GM23338 (cell line): ENCODE results near the gene GGNBP2.

Experiments used
- CREB1 ChIP-seq: fragments of 250-450 bp; sonication (Bioruptor Pico); IDR thresholded peaks from 2 replicates; pipeline ENCODE4 v1.5.0; 2020; ENCODE audit warnings: low read depth, mild to moderate bottlenecking, moderate library complexity
- EZH2 ChIP-seq: fragments of 200-600 bp; sonication (generic); IDR thresholded peaks from one replicate; pipeline ENCODE4 v1.8.0; 2017; ENCODE audit warnings: antibody characterized with exemption, mild to moderate bottlenecking, low read depth; ENCODE audit not compliant: unreplicated experiment
- EZH2phosphoT487 ChIP-seq: fragments of 200-600 bp; sonication (generic); IDR thresholded peaks from one replicate; pipeline ENCODE4 v1.8.1; 2018; ENCODE audit warnings: antibody characterized with exemption; ENCODE audit not compliant: unreplicated experiment
- JUNB ChIP-seq: IDR thresholded peaks from one replicate; pipeline ENCODE4 v1.6.1; 2016; ENCODE audit warnings: antibody characterized with exemption; ENCODE audit not compliant: unreplicated experiment
- NANOG ChIP-seq: IDR thresholded peaks from 2 replicates; pipeline ENCODE4 v1.6.1; 2016; ENCODE audit warnings: antibody characterized with exemption, borderline replicate concordance
- POLR2AphosphoS5 ChIP-seq: IDR thresholded peaks from 2 replicates; pipeline ENCODE4 v1.6.1; 2016; ENCODE audit warnings: antibody characterized with exemption, low read depth
- ZNF114 ChIP-seq: fragments of 250-450 bp; sonication (Bioruptor Pico); IDR thresholded peaks from 2 replicates; pipeline ENCODE4 v1.5.0; 2020; ENCODE audit warnings: mild to moderate bottlenecking, moderate library complexity
- ZNF331 ChIP-seq: fragments of 250-450 bp; sonication (Bioruptor Pico); IDR thresholded peaks from 2 replicates; pipeline ENCODE4 v1.5.0; 2020; ENCODE audit warnings: low read depth, mild to moderate bottlenecking, moderate library complexity
- TF ChIP-seq, protein P1 (sequence below), 2 experiments: fragments of 200-600 bp in 1 of 2; sonication (generic) in 1 of 2; conservative IDR thresholded peaks; 2 replicates each; pipeline versions ENCODE4 v1.5.1 to v1.6.1; 2016 to 2017; ENCODE audit warnings: antibody characterized with exemption in 2 of 2, low read depth in 2 of 2, mild to moderate bottlenecking in 2 of 2, moderate library complexity in 1 of 2
- TF ChIP-seq, protein P2 (sequence below): IDR thresholded peaks from one replicate; pipeline ENCODE4 v1.6.1; 2018; ENCODE audit warnings: antibody characterized with exemption; ENCODE audit not compliant: unreplicated experiment
- TF ChIP-seq, protein P3 (sequence below): fragments of 250-450 bp; sonication (Bioruptor Pico); IDR thresholded peaks from 2 replicates; pipeline ENCODE4 v1.5.0; 2020; ENCODE audit warnings: mild to moderate bottlenecking, moderate library complexity

DNA sequence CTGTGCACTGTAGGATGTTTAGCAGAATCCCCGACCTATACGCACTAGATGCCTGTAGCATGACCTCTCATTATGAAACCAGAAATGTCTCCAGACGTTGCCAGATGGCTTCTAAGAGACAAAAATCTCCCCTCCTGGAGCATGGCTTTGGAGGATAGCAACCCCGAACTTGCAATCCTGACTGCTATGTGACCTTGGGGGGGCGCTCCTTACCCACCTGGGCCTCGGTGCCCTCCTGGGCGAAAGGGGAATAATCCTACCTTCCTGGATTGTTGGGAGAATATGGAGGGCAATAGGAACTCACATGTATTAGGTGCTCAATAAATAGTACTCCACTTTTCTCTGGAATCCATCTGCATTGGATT, 64.8 kb downstream of the GGNBP2 start:
- TF ChIP-seq EZH2 (no peak), POLR2AphosphoS5 (no peak), JUNB (no peak), CREB1 (CRISPR knock-in tag) (no peak), ZNF114 (CRISPR knock-in tag) (no peak), ZNF331 (CRISPR knock-in tag) (no peak), EZH2phosphoT487 (no peak), NANOG (no peak)
- TF ChIP-seq, protein P1, sequence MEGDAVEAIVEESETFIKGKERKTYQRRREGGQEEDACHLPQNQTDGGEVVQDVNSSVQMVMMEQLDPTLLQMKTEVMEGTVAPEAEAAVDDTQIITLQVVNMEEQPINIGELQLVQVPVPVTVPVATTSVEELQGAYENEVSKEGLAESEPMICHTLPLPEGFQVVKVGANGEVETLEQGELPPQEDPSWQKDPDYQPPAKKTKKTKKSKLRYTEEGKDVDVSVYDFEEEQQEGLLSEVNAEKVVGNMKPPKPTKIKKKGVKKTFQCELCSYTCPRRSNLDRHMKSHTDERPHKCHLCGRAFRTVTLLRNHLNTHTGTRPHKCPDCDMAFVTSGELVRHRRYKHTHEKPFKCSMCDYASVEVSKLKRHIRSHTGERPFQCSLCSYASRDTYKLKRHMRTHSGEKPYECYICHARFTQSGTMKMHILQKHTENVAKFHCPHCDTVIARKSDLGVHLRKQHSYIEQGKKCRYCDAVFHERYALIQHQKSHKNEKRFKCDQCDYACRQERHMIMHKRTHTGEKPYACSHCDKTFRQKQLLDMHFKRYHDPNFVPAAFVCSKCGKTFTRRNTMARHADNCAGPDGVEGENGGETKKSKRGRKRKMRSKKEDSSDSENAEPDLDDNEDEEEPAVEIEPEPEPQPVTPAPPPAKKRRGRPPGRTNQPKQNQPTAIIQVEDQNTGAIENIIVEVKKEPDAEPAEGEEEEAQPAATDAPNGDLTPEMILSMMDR (conservative IDR thresholded peaks at IDR 0.05; ENCODE audit: low read depth in 2 of 2) = peak; percentile 57 to 65; a peak in 3 of 4 replicates
- TF ChIP-seq, protein P2, sequence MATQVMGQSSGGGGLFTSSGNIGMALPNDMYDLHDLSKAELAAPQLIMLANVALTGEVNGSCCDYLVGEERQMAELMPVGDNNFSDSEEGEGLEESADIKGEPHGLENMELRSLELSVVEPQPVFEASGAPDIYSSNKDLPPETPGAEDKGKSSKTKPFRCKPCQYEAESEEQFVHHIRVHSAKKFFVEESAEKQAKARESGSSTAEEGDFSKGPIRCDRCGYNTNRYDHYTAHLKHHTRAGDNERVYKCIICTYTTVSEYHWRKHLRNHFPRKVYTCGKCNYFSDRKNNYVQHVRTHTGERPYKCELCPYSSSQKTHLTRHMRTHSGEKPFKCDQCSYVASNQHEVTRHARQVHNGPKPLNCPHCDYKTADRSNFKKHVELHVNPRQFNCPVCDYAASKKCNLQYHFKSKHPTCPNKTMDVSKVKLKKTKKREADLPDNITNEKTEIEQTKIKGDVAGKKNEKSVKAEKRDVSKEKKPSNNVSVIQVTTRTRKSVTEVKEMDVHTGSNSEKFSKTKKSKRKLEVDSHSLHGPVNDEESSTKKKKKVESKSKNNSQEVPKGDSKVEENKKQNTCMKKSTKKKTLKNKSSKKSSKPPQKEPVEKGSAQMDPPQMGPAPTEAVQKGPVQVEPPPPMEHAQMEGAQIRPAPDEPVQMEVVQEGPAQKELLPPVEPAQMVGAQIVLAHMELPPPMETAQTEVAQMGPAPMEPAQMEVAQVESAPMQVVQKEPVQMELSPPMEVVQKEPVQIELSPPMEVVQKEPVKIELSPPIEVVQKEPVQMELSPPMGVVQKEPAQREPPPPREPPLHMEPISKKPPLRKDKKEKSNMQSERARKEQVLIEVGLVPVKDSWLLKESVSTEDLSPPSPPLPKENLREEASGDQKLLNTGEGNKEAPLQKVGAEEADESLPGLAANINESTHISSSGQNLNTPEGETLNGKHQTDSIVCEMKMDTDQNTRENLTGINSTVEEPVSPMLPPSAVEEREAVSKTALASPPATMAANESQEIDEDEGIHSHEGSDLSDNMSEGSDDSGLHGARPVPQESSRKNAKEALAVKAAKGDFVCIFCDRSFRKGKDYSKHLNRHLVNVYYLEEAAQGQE = no peak
- TF ChIP-seq, protein P3, sequence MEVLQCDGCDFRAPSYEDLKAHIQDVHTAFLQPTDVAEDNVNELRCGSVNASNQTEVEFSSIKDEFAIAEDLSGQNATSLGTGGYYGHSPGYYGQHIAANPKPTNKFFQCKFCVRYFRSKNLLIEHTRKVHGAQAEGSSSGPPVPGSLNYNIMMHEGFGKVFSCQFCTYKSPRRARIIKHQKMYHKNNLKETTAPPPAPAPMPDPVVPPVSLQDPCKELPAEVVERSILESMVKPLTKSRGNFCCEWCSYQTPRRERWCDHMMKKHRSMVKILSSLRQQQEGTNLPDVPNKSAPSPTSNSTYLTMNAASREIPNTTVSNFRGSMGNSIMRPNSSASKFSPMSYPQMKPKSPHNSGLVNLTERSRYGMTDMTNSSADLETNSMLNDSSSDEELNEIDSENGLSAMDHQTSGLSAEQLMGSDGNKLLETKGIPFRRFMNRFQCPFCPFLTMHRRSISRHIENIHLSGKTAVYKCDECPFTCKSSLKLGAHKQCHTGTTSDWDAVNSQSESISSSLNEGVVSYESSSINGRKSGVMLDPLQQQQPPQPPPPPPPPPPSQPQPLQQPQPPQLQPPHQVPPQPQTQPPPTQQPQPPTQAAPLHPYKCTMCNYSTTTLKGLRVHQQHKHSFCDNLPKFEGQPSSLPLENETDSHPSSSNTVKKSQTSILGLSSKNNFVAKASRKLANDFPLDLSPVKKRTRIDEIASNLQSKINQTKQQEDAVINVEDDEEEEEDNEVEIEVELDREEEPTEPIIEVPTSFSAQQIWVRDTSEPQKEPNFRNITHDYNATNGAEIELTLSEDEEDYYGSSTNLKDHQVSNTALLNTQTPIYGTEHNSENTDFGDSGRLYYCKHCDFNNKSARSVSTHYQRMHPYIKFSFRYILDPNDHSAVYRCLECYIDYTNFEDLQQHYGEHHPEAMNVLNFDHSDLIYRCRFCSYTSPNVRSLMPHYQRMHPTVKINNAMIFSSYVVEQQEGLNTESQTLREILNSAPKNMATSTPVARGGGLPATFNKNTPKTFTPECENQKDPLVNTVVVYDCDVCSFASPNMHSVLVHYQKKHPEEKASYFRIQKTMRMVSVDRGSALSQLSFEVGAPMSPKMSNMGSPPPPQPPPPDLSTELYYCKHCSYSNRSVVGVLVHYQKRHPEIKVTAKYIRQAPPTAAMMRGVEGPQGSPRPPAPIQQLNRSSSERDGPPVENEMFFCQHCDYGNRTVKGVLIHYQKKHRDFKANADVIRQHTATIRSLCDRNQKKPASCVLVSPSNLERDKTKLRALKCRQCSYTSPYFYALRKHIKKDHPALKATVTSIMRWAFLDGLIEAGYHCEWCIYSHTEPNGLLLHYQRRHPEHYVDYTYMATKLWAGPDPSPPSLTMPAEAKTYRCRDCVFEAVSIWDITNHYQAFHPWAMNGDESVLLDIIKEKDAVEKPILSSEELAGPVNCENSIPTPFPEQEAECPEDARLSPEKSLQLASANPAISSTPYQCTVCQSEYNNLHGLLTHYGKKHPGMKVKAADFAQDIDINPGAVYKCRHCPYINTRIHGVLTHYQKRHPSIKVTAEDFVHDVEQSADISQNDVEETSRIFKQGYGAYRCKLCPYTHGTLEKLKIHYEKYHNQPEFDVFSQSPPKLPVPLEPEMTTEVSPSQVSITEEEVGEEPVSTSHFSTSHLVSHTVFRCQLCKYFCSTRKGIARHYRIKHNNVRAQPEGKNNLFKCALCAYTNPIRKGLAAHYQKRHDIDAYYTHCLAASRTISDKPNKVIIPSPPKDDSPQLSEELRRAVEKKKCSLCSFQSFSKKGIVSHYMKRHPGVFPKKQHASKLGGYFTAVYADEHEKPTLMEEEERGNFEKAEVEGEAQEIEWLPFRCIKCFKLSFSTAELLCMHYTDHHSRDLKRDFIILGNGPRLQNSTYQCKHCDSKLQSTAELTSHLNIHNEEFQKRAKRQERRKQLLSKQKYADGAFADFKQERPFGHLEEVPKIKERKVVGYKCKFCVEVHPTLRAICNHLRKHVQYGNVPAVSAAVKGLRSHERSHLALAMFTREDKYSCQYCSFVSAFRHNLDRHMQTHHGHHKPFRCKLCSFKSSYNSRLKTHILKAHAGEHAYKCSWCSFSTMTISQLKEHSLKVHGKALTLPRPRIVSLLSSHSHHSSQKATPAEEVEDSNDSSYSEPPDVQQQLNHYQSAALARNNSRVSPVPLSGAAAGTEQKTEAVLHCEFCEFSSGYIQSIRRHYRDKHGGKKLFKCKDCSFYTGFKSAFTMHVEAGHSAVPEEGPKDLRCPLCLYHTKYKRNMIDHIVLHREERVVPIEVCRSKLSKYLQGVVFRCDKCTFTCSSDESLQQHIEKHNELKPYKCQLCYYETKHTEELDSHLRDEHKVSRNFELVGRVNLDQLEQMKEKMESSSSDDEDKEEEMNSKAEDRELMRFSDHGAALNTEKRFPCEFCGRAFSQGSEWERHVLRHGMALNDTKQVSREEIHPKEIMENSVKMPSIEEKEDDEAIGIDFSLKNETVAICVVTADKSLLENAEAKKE = no peak
